C4-2B (cell line): ENCODE measurements around the gene PNMA6F.

ENCODE experiments used
- CTCF ChIP-seq: fragments of 450-650 bp; conservative IDR thresholded peaks from 2 replicates; pipeline ENCODE4 v1.5.1; 2017; ENCODE audit warnings: mild to moderate bottlenecking
- ZFX ChIP-seq: fragments of 450-650 bp; IDR thresholded peaks from 2 replicates; pipeline ENCODE4 v1.6.1; 2017

GRCh38 chrX:153304988-153305736 lies 16.4 kb downstream of the PNMA6F start:
- TF ChIP-seq CTCF (no peak), ZFX (no peak)
